H1 (cell line): ENCODE results near the gene LSR. TPM values are rescaled to one million over a fixed set of nuclear protein-coding genes. Genes with fewer than 3 reads are reported as not detected.

Experiments used
- CTCF ChIA-PET: fragments of 300-600 bp; sonication (Branson Sonifier 250); formaldehyde crosslinking; loops from one replicate; lab custom pipeline; 2021; ENCODE audit not compliant: partially characterized antibody; lab: Charles Lee
- POLR2A ChIA-PET: fragments of 300-600 bp; sonication (Branson Sonifier 250); formaldehyde crosslinking; loops from one replicate; lab custom pipeline; 2021; ENCODE audit warnings: inconsistent platforms; ENCODE audit not compliant: partially characterized antibody; lab: Charles Lee
- DNase-seq, 2 experiments: peaks; one replicate each; pipeline versions ENCODE4 v3.0.0 to v3.0.0-alpha.2; 2010 to 2022; ENCODE audit warnings: low spot score in 2 of 2, low read depth in 1 of 2, mixed read lengths in 1 of 2
- FAIRE-seq: peaks from 2 replicates; lab custom pipeline; 2011; peaks lifted over from hg19 to GRCh38; lab: Jason Lieb, UNC
- H2AFZ ChIP-seq: 2 replicates; pipeline ENCODE4 v1.8.1; 2012; ENCODE audit warnings: low read length, inconsistent platforms
- H2AK5ac ChIP-seq: 2 replicates; pipeline ENCODE4 v1.6.1; 2013; ENCODE audit warnings: low read depth, low read length
- H2BK120ac ChIP-seq: replicated peaks from 2 replicates; pipeline ENCODE3; 2013; ENCODE audit warnings: low read depth, low read length, inconsistent platforms
- H2BK12ac ChIP-seq: 2 replicates; pipeline ENCODE4 v1.6.1; 2013; ENCODE audit warnings: low read depth, low read length
- H2BK15ac ChIP-seq: 2 replicates; pipeline ENCODE4 v1.6.1; 2013; ENCODE audit warnings: low read length
- H2BK20ac ChIP-seq: 2 replicates; pipeline ENCODE4 v1.6.1; 2013; ENCODE audit warnings: low read length
- H2BK5ac ChIP-seq: 2 replicates; pipeline ENCODE4 v1.6.1; 2013; ENCODE audit warnings: low read depth, low read length
- H3K14ac ChIP-seq: 2 replicates; pipeline ENCODE4 v1.6.1; 2013; ENCODE audit warnings: inconsistent platforms; ENCODE audit not compliant: insufficient read length
- H3K18ac ChIP-seq: 2 replicates; pipeline ENCODE4 v1.6.1; 2013; ENCODE audit warnings: low read length; ENCODE audit errors: extremely low read depth
- H3K23ac ChIP-seq: 2 replicates; pipeline ENCODE4 v1.6.1; 2013; ENCODE audit warnings: inconsistent platforms; ENCODE audit not compliant: insufficient read length
- H3K23me2 ChIP-seq: 2 replicates; pipeline ENCODE4 v1.6.1; 2013; ENCODE audit warnings: low read depth, low read length
- H3K27ac ChIP-seq: 2 replicates; pipeline ENCODE4 v1.6.1; 2011; ENCODE audit warnings: low read depth, low read length, inconsistent platforms
- H3K27me3 ChIP-seq, 4 experiments: replicated peaks in 1 of 4; 1 replicate in 1 of 4; 2 replicates in 3 of 4; pipeline versions ENCODE4 v1.6.1 to v1.8.1; 2011 to 2013; ENCODE audit warnings: low read length in 3 of 4, mild to moderate bottlenecking in 3 of 4, inconsistent platforms in 2 of 4, mixed read lengths in 2 of 4, moderate library complexity in 1 of 4; ENCODE audit not compliant: control insufficient read depth in 3 of 4, insufficient read depth in 3 of 4; ENCODE audit errors: extremely low read depth in 1 of 4
- H3K36me3 ChIP-seq, 4 experiments: 2 replicates each; pipeline versions ENCODE4 v1.6.1 to v1.8.1; 2011 to 2013; ENCODE audit warnings: mild to moderate bottlenecking in 4 of 4, low read length in 3 of 4, moderate library complexity in 2 of 4, control low read depth in 1 of 4, inconsistent platforms in 1 of 4; ENCODE audit not compliant: insufficient read depth in 4 of 4, control insufficient read depth in 2 of 4
- H3K4ac ChIP-seq: replicated peaks from 2 replicates; pipeline ENCODE3; 2013; ENCODE audit warnings: low read length, low read depth, mixed read lengths, inconsistent platforms; ENCODE audit not compliant: insufficient read length
- H3K4me1 ChIP-seq, 4 experiments: replicated peaks in 1 of 4; 1 replicate in 1 of 4; 2 replicates in 3 of 4; pipeline versions ENCODE4 v1.6.1 to v1.8.1; 2011 to 2013; ENCODE audit warnings: low read length in 3 of 4, inconsistent platforms in 2 of 4, mixed read lengths in 1 of 4; ENCODE audit not compliant: insufficient read depth in 4 of 4, control insufficient read depth in 3 of 4
- H3K4me2 ChIP-seq, 2 experiments: 2 replicates each; pipeline versions ENCODE4 v1.6.1 to v1.8.1; 2011 to 2013; ENCODE audit warnings: low read depth in 2 of 2, low read length in 2 of 2, control low read depth in 1 of 2, inconsistent platforms in 1 of 2, mild to moderate bottlenecking in 1 of 2; ENCODE audit not compliant: insufficient read depth in 1 of 2
- H3K4me3 ChIP-seq, 4 experiments: fragments of 200-600, 300-600 bp in 1 of 4; sonication (generic), shearing (Covaris generic), sonication (Bioruptor Twin) in 1 of 4; 2 replicates each; pipeline versions ENCODE4 v1.5.1 to v1.8.1; 2011 to 2016; ENCODE audit warnings: low read length in 4 of 4, low read depth in 3 of 4, control low read depth in 2 of 4, inconsistent platforms in 2 of 4, mild to moderate bottlenecking in 2 of 4, mixed read lengths in 1 of 4, moderate library complexity in 1 of 4; ENCODE audit not compliant: insufficient read depth in 2 of 4; ENCODE audit errors: extremely low read depth in 1 of 4
- H3K56ac ChIP-seq: replicated peaks from 2 replicates; pipeline ENCODE3; 2013; ENCODE audit warnings: low read depth, mild to moderate bottlenecking, mixed read lengths, low read length, inconsistent platforms; ENCODE audit not compliant: insufficient read length
- H3K79me1 ChIP-seq: 2 replicates; pipeline ENCODE4 v1.6.1; 2013; ENCODE audit warnings: low read depth, low read length, control low read depth
- H3K79me2 ChIP-seq, 2 experiments: 2 replicates each; pipeline versions ENCODE4 v1.6.1 to v1.8.1; 2012 to 2013; ENCODE audit warnings: low read length in 2 of 2, mild to moderate bottlenecking in 2 of 2, inconsistent platforms in 1 of 2; ENCODE audit not compliant: insufficient read depth in 2 of 2, control insufficient read depth in 1 of 2
- H3K9ac ChIP-seq, 4 experiments: replicated peaks in 1 of 4; 1 replicate in 1 of 4; 2 replicates in 3 of 4; pipeline versions ENCODE4 v1.6.1 to v1.8.1; 2011 to 2013; ENCODE audit warnings: low read depth in 3 of 4, low read length in 3 of 4, control low read depth in 2 of 4, mild to moderate bottlenecking in 2 of 4, moderate library complexity in 2 of 4, inconsistent platforms in 1 of 4; ENCODE audit errors: extremely low read depth in 1 of 4
- H3K9me3 ChIP-seq, 2 experiments: 2 replicates each; pipeline versions ENCODE4 v1.6.1 to v1.8.1; 2012 to 2013; ENCODE audit warnings: mild to moderate bottlenecking in 2 of 2, moderate library complexity in 2 of 2, control low read depth in 1 of 2, inconsistent platforms in 1 of 2, low read depth in 1 of 2, low read length in 1 of 2, mixed read lengths in 1 of 2; ENCODE audit not compliant: insufficient read depth in 2 of 2
- H4K20me1 ChIP-seq, 2 experiments: replicated peaks in 1 of 2; 2 replicates each; pipeline versions ENCODE3 to v1.8.1; 2011 to 2013; ENCODE audit warnings: inconsistent platforms in 2 of 2, low read length in 2 of 2, mild to moderate bottlenecking in 1 of 2; ENCODE audit not compliant: insufficient read depth in 2 of 2, control insufficient read depth in 1 of 2
- H4K5ac ChIP-seq: 2 replicates; pipeline ENCODE4 v1.6.1; 2013; ENCODE audit warnings: low read length, low read depth, mixed read lengths, inconsistent platforms; ENCODE audit not compliant: insufficient read length
- H4K8ac ChIP-seq: 2 replicates; pipeline ENCODE4 v1.8.0; 2013; ENCODE audit warnings: mild to moderate bottlenecking, moderate library complexity, low read length, inconsistent platforms; ENCODE audit not compliant: insufficient read depth; ENCODE audit errors: extremely low read depth
- H4K91ac ChIP-seq: replicated peaks from 2 replicates; pipeline ENCODE3; 2013; ENCODE audit warnings: low read length, mixed read lengths, inconsistent platforms; ENCODE audit not compliant: insufficient read length
- HDAC2 ChIP-seq, 2 experiments: fragments of 300-600 bp in 1 of 2; sonication (generic) in 1 of 2; IDR thresholded peaks; 2 replicates each; pipeline ENCODE4 v1.6.1; 2011 to 2012; ENCODE audit warnings: low read depth in 2 of 2, low read length in 2 of 2, mild to moderate bottlenecking in 2 of 2, moderate library complexity in 2 of 2, borderline replicate concordance in 1 of 2, inconsistent platforms in 1 of 2
- POLR2AphosphoS5 ChIP-seq: IDR thresholded peaks from 2 replicates; pipeline ENCODE4 v1.6.1; 2011; ENCODE audit warnings: low read depth, low read length
- WGBS, 2 experiments: shearing (Covaris generic) in 1 of 2; methylation state at CpG; one replicate each; pipeline versions ENCODE4 v1.1.6 to v1.1.7; 2013 to 2015; ENCODE audit warnings: low lambda C conversion rate in 2 of 2, mixed read lengths in 2 of 2, inconsistent platforms in 1 of 2, low coverage in 1 of 2, missing lambda C conversion rate in 1 of 2; ENCODE audit not compliant: insufficient replicate concordance in 2 of 2, insufficient coverage in 1 of 2, insufficient read length in 1 of 2; ENCODE audit errors: extremely low coverage in 1 of 2, missing lambda C conversion rate in 1 of 2; 5-methylcytosine and 5-hydroxymethylcytosine counted together
- polyA plus RNA-seq, 7 experiments: library from polyadenylated mRNA; depleted of rRNA in 3 of 7; stranded (reverse) in 5 of 7; unstranded in 2 of 7; fragments of >200 nt in 5 of 7; fragments of 200-250 nt in 2 of 7; gene quantifications; 1 replicate in 5 of 7; 2 replicates in 1 of 7; 4 replicates in 1 of 7; pipeline versions ENCODE4 v1.2.1 to v1.2.3, GENCODE V29; 2011 to 2013; ENCODE audit warnings: missing spikeins in 2 of 7, mixed read lengths in 2 of 7
- total RNA-seq: library from RNA; stranded (reverse); fragmentation: NEBNext Ultra II Directional; extraction: Animal tissue kit (Norgen Biotek cat#: 25700); gene quantifications from 2 replicates; pipeline ENCODE4 v1.2.1, GENCODE V29; 2021

Gene LSR
- total and polyA plus RNA-seq, 2 of the 8 experiments (the other 6 are each of a cell fraction or from before 2014, with no cell fraction given) = 159 to 186 TPM

- Histone ChIP-seq H2AK5ac (0 out of 2 replicates have a peak overlapping the region, but pooled peaks have one; percentile 53), H3K23me2 (no peaks in the 10 kb centered on the region), H2BK120ac (no peak overlapping the region), H3K27me3 (no peaks in the 10 kb centered on the region), H2AFZ (peak overlapping the region; percentile 61), H3K18ac (no peak overlapping the region), H3K23ac (no peak overlapping the region), H3K9ac (no peak overlapping the region; a peak in 1 of 7 replicates), H4K91ac (no peak overlapping the region), H4K8ac (no peak overlapping the region), H2BK20ac (no peak overlapping the region), H3K27ac (no peak overlapping the region), H3K4me2 (peak overlapping the region; percentile 9 to 24; a peak in 2 of 4 replicates), H3K14ac (no peak overlapping the region), H2BK15ac (0 out of 2 replicates have a peak overlapping the region, but pooled peaks have one; percentile 31), H3K9me3 (no peaks in the 10 kb centered on the region), H3K36me3 (no peaks in the 10 kb centered on the region), H3K4ac (no peak overlapping the region), H3K4me1 (peaks cover 0 to 7% (median 5%) of the 10 kb centered on the region in 4 experiments; a peak in 5 of 7 replicates), H2BK12ac (0 out of 2 replicates have a peak overlapping the region, but pooled peaks have one; percentile 87), H3K79me1 (no peaks in the 10 kb centered on the region), H3K56ac (no peak overlapping the region), H3K79me2 (no peaks in the 10 kb centered on the region), H2BK5ac (no peak overlapping the region), H4K5ac (no peak overlapping the region), H4K20me1 (no peaks in the 10 kb centered on the region), H3K4me3 (no peak overlapping the region)
- POLR2A ChIA-PET = interaction anchor here (0.5 to 1.8 kb wide), 5 partner anchors 9 to 611 kb away, joined by 3 to 8 read pairs (median 4); no protein-coding TSS in a partner anchor
- TF ChIP-seq HDAC2 (IDR thresholded peaks at IDR 0.05; ENCODE audit: borderline replicate concordance in 1 of 2, low read depth in 2 of 2, low read length in 2 of 2) = no peak
- no peak for TF ChIP-seq POLR2AphosphoS5
- 44% methylated on average over 1 of the region's 1 CpG; no CpG with 5 or more reads in 1 of the 2 experiments for WGBS, 2 experiments
- DNase-seq = no peak
- FAIRE-seq = no peak
- CTCF ChIA-PET = interaction anchor here (0.6 to 1.5 kb wide), 3 partner anchors 53 to 210 kb away, joined by 3 to 6 read pairs (median 4); partner anchors contain the start of gene LGI4
These were observed 36.3 kb downstream of the LSR start for GRCh38 chr19:35285095-35285449.
